Measurements from ENCODE around the gene TPGS2. TPM values are rescaled to one million over a fixed set of nuclear protein-coding genes. Genes with fewer than 3 reads are reported as not detected.

The TPGS2 gene
- polyA plus RNA-seq, 1 donor: 36.7 TPM

Other genes starting within 250 kb of the TPGS2 start
- gene KIAA1328, start 125 bp upstream of the TPGS2 start, polyA plus RNA-seq (ENCODE audit: insufficient read length): 5.7 TPM

Measured in forelimb muscle (tissue), 1 donor.